NT2/D1 (cell line): ENCODE results near the gene ARSG.

Experiments used
- SUZ12 ChIP-seq: IDR thresholded peaks from 2 replicates; pipeline ENCODE4 v1.6.1; 2011; ENCODE audit not compliant: insufficient read length, insufficient read depth; ENCODE audit errors: extremely low read depth
- YY1 ChIP-seq: IDR thresholded peaks from 2 replicates; pipeline ENCODE4 v1.6.1; 2011; ENCODE audit not compliant: insufficient read length, insufficient read depth
- ZNF274 ChIP-seq: IDR thresholded peaks from 2 replicates; pipeline ENCODE4 v1.6.1; 2011; ENCODE audit warnings: mild to moderate bottlenecking, low read depth, low read length

DNA sequence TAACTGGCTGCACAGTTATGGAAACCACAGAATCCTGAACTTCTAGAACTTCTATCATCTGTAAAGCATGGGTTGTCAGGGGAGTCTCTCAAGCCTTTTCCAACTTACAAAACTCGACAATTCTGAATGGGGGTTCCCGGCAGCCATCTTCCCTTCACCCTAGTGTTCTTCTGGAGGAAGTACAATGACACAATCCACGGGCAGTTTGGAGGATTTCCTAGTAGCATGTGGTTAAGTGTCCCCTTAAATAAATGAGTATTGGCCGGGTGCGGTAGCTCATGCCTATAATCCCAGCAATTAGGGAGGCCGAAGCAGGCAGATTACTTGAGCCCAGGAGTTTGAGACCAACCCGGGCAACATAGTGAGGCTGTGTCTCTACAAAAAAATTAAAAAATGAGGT is 2.5 kb upstream of the ARSG start:
- TF ChIP-seq YY1 (no peak), SUZ12 (no peak), ZNF274 (no peak)
